Epithelial cell of esophagus (primary cell): Measurements from ENCODE around the gene DMPK.
A peak's percentile ranks its signal among the peaks of the same experiment; 100 is the strongest.

Source experiments
- DNase-seq: peaks from one replicate; pipeline ENCODE4 v3.0.0; 2010; ENCODE audit warnings: low read depth
- H3K4me3 ChIP-seq: 2 replicates; pipeline ENCODE4 v1.5.1; 2011; ENCODE audit warnings: mild to moderate bottlenecking, low read length, control low read depth
- CTCF ChIP-seq: IDR thresholded peaks from 2 replicates; pipeline ENCODE4 v1.5.1; 2011; ENCODE audit warnings: low read depth, mild to moderate bottlenecking, low read length, control low read depth, inconsistent platforms; ENCODE audit not compliant: insufficient read depth; ENCODE audit errors: missing control alignments

The DMPK gene

GRCh38 chr19:45820413-45821102, 38.3 kb upstream of the DMPK start:
- no peak overlapping the region for H3K4me3 ChIP-seq
- DNase-seq, result no peak
- no peak for TF ChIP-seq CTCF

- no peak overlapping the region for H3K4me3 ChIP-seq
- no peak for TF ChIP-seq CTCF
- no peak for DNase-seq
Measured at GRCh38 chr19:45819769-45820168, 37.5 kb upstream of the DMPK start.

DNA sequence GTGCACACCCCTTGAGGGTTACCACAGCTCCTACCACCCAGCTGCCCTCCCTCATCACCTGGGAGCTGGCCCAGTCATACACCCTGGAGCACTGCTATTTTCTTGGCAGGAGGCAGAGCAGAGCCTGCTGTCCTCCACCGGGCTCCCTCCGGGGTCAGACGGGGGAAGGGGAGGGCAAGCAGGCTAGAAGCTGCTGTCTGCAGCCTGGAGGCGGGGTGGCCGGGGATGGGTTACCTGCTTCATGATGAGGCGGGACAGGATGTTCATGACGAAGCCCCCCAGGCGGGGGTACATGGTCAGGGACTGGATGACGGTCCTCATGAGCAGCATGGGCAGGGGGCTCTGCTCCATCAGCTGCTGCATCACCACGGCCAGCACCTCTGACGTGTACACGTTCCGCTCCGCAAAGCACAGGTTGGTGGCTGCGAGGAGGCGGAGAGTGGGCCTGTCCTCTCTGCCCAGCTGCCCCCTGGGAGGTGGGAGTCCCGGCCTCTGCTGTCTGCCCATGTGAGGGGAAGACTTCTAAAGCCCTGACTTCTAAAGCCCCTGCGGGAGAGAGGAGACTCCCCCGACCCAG, 35.5 kb upstream of the DMPK start:
- H3K4me3 ChIP-seq, result no peak overlapping the region
- TF ChIP-seq CTCF, result no peak
- peak; percentile 53 for DNase-seq

DNA sequence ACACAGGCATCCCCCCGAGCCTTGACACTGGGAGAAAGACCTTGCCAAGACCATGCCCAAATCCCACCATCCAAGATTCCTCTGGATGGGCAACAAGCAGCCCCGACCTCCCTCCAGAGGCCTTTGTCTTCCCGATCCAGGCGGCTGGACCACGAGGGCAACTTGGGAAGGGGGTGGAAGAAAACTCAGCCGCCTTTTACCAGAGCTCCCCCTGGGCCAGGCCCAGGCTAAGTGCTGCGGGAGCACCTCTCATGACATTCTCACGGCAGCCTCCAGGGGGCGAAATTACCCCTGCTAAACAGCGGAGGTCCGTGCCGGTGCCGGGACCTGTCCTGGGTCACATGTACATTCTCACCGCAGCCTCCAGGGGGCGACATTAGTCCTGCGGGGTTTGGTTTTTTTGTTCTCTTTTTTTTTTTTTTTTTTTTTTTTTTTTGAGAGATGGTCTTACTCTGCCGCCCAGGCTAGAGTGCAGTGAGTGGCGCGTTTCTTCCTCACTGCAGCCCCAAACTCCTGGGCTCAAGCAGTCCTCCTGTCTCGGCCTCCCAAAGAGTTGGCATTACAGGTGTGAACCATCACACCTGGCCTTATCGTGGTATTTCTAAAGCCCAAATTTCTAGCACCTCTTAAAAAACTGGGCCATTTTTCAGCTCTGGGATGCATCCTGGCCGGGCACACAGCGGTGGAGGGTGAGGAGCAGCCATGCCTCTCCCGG, 34.9 kb upstream of the DMPK start:
- peak; percentile 90 for DNase-seq
- TF ChIP-seq CTCF, result peak; percentile 89
- no peak overlapping the region for H3K4me3 ChIP-seq

DNA sequence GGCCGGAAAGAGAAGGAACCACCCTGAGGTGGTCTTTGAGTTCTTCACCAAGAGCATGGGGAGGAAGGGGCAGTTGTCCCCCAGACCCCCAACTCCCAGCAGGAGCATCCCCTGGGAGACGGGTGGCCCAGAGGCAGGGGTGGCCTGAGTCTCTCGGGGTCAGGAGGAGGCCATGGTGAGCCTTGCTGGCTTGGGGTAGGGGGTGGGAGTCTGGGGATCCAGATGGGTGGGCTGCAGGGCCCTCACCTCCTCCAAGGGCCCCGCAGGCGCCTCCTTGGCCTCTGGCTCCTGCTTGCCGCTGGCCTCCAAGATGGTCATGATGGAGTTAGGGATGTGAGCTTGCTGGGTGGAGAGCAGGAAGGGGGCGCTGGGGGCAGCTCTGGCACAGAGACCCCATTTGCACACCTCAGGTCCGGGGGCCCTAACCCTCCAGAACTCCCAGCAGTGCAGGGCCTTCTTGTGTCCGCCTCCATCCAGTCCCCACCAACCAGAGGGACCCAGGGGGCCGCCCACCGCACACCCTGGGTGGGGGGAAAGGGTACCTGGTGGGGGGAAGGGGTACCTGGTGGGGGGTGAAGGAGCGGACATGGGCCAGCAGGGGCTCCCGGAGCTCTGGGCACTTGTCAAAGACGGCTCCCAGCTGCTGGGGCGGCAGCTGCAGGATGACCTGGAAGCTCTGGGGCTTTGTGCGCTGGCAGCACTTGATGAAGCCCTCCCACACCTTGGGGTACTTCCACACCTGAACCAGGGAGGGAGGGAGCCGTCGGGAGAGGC, 34.1 kb upstream of the DMPK start:
- DNase-seq, result no peak
- no peak for TF ChIP-seq CTCF
- H3K4me3 ChIP-seq, result no peak overlapping the region

- no peak for DNase-seq
- TF ChIP-seq CTCF, result no peak
- no peak overlapping the region for H3K4me3 ChIP-seq
Measured at GRCh38 chr19:45815481-45816216, 33.4 kb upstream of the DMPK start.
